Endothelial cell (in vitro differentiated cells): ENCODE results near the gene CYP46A1. TPM values are rescaled to one million over a fixed set of nuclear protein-coding genes. Genes with fewer than 3 reads are reported as not detected.

ENCODE experiments used
- DNase-seq: peaks from one replicate; pipeline ENCODE4 v3.0.0; 2021; ENCODE audit warnings: low spot score
- H3K27ac Mint-ChIP-seq: one replicate; pipeline ENCODE4 v1.8.0; 2021; ENCODE audit warnings: mixed read lengths, inconsistent platforms; ENCODE audit not compliant: unreplicated experiment
- H3K27me3 Mint-ChIP-seq: one replicate; pipeline ENCODE4 v1.8.0; 2021; ENCODE audit warnings: mild to moderate bottlenecking, moderate library complexity, mixed read lengths, inconsistent platforms; ENCODE audit not compliant: unreplicated experiment
- H3K36me3 Mint-ChIP-seq: one replicate; pipeline ENCODE4 v1.8.0; 2021; ENCODE audit warnings: mild to moderate bottlenecking, low read depth, mixed read lengths, inconsistent platforms; ENCODE audit not compliant: unreplicated experiment
- H3K4me1 Mint-ChIP-seq: one replicate; pipeline ENCODE4 v1.8.0; 2021; ENCODE audit warnings: mild to moderate bottlenecking, mixed read lengths, inconsistent platforms; ENCODE audit not compliant: unreplicated experiment
- H3K4me3 Mint-ChIP-seq: one replicate; pipeline ENCODE4 v1.8.0; 2021; ENCODE audit warnings: mild to moderate bottlenecking, mixed read lengths, inconsistent platforms; ENCODE audit not compliant: unreplicated experiment
- H3K9me3 Mint-ChIP-seq: one replicate; pipeline ENCODE4 v1.8.0; 2021; ENCODE audit warnings: mixed read lengths, inconsistent platforms; ENCODE audit not compliant: unreplicated experiment
- total RNA-seq: library from RNA; stranded (reverse); fragmentation: NEBNext Ultra II Directional; extraction: Animal tissue kit (Norgen Biotek cat#: 25700); gene quantifications from one replicate; pipeline ENCODE4 v1.2.1, GENCODE V29; 2021; ENCODE audit not compliant: unreplicated experiment
- TF ChIP-seq, protein P1 (sequence below): fragments of 200-600 bp; sonication (generic); IDR thresholded peaks from one replicate; pipeline ENCODE4 v1.5.0; 2021; ENCODE audit warnings: antibody characterized with exemption; ENCODE audit not compliant: unreplicated experiment

CYP46A1 gene
- total RNA-seq, 1 donor from 2014 or later: 5.2 TPM

DNA sequence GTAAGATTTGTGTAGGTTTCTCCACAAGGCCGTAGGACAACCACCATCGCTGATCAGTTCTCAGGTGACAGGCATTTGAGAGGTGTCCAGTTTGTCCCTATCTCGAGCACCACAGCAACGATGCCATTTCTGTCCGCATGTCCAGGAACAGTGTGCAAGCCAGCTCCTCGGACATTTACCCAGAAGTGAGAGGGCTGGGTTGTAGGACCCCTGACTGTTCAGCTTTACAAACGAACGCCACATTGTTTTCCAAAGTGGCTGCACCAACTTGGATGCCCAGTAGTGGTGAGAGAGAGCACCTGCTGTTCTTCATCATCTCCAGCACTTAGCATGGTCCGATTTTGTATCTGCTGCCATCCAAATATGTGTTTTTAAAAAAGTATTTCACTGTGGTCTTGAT lies 38.6 kb downstream of the CYP46A1 start:
- Mint-ChIP-seq H3K9me3 (no peaks in the 10 kb centered on the region), H3K4me3 (no peak overlapping the region), H3K27me3 (peaks cover 2% of the 10 kb centered on the region), H3K36me3 (peaks cover 3% of the 10 kb centered on the region), H3K4me1 (no peaks in the 10 kb centered on the region), H3K27ac (no peak overlapping the region)
- no peak for DNase-seq
- TF ChIP-seq, protein P1, sequence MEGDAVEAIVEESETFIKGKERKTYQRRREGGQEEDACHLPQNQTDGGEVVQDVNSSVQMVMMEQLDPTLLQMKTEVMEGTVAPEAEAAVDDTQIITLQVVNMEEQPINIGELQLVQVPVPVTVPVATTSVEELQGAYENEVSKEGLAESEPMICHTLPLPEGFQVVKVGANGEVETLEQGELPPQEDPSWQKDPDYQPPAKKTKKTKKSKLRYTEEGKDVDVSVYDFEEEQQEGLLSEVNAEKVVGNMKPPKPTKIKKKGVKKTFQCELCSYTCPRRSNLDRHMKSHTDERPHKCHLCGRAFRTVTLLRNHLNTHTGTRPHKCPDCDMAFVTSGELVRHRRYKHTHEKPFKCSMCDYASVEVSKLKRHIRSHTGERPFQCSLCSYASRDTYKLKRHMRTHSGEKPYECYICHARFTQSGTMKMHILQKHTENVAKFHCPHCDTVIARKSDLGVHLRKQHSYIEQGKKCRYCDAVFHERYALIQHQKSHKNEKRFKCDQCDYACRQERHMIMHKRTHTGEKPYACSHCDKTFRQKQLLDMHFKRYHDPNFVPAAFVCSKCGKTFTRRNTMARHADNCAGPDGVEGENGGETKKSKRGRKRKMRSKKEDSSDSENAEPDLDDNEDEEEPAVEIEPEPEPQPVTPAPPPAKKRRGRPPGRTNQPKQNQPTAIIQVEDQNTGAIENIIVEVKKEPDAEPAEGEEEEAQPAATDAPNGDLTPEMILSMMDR: no peak

DNA sequence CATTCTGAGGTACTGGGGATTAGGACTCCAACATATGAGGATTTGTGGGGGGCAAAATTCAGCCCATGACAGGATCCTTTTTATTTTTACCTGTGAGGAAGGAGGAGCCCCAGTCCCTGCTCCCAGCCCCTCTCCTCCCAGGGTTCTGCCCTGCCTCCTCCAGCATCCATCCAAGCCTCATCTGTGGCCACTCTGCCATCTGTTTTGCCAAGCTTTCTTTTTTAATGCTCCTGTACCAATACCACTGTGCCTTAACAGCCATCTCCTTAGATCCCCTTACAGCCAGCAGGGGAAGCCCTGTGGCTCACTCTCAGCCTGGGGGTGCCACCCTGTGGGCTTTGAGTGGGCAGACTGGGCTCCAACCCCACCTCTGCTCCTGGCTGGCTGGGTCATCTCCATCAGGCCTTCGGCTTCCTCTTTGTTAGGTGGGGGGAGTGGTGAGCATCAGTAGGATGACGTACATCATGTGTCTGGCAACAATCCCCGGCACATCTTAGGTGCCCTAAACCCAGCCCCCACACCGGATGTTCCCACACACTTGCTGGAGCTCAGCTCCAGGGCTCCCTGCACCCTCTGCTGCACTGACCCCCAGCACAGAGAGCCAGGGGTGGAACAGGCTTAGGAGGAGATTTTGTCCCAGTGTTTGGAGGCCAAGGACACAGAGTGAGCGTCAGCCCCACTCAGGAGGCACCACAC lies 40.2 kb downstream of the CYP46A1 start:
- Mint-ChIP-seq H3K27ac (no peak overlapping the region), H3K36me3 (no peaks in the 10 kb centered on the region), H3K9me3 (no peaks in the 10 kb centered on the region), H3K27me3 (peaks cover 7% of the 10 kb centered on the region), H3K4me3 (no peak overlapping the region), H3K4me1 (no peaks in the 10 kb centered on the region)
- TF ChIP-seq, protein P1: no peak
- DNase-seq: no peak

DNA sequence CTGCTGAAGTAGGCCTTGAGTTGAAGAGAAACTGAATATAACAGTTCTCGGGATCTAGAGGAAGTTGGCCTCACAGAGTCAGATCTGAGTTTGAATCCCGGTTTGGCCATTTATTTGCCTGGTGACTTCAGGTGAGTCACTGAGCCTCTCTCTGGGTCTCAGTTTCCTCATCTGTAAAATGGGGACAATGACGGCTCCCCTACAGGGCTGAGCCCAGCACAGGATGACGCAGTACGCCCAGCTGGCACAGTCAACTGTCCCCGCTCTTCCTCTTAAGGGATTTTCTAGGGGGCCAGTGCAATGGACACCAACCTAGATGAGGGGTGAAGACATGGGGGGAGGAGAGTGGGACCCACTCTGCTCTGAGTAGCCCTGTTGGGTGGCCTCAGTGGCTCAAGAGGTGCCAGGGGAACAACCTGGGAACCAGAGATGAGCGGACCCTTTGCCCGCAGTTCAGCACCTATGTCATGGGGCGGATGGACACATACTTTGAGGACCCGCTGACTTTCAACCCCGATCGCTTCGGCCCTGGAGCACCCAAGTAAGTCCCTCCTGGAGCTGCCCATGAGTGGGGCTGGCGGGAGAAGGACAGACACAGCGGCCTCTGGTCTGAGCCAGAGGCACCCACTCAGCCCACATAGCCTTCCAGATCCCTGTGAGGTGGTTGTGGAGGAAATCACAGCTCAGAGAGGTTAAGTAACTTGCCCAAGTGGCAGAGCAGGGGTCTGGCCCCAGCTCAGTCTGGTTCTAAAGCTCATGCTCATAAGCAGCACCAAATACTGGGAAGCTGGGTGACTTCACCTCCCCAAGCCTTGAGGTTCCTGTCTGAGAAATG lies 41.1 kb downstream of the CYP46A1 start:
- no peak overlapping the region for H3K27ac Mint-ChIP-seq
- no peak overlapping the region for H3K4me3 Mint-ChIP-seq
- TF ChIP-seq, protein P1: no peak
- H3K36me3 Mint-ChIP-seq: no peaks in the 10 kb centered on the region
- peaks cover 7% of the 10 kb centered on the region for H3K27me3 Mint-ChIP-seq
- no peaks in the 10 kb centered on the region for H3K4me1 Mint-ChIP-seq
- no peaks in the 10 kb centered on the region for H3K9me3 Mint-ChIP-seq
- no peak for DNase-seq

DNA sequence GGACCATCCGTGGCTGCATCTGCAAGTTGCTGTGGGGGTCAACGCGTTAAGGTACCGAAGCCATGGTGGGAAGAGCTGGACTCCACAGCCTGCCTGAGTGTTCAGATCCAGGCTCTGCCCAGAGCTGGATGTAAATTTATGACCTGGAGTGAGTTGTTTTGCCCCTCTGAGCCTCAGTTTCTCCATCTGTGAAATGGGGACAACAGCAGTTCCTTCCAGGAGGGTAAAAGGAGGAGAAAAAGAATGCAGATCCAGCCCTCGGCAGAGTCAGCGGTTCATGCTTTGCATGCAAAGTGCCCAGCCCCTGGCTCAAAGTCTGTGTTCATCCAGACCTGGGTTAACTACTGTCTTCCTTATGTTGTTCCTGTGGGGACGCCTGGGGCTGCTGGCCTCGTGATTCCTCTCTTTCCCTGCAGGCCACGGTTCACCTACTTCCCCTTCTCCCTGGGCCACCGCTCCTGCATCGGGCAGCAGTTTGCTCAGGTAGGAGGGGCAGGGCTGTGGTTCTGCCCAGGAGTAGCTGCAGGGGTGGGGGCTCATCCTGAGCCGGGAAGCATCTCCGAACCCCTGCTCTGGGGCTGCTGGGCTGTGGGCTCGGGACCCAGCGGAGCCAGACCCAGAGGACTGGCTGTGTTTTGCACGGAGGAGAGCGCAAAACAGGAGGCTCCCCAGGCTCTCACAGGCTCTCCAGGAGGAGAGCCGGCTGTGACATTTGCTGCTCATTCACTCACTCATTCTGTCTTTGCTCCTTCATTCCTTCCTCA lies 41.9 kb downstream of the CYP46A1 start:
- no peaks in the 10 kb centered on the region for H3K36me3 Mint-ChIP-seq
- no peak overlapping the region for H3K27ac Mint-ChIP-seq
- peaks cover 10% of the 10 kb centered on the region for H3K27me3 Mint-ChIP-seq
- no peaks in the 10 kb centered on the region for H3K9me3 Mint-ChIP-seq
- DNase-seq: no peak
- no peaks in the 10 kb centered on the region for H3K4me1 Mint-ChIP-seq
- no peak overlapping the region for H3K4me3 Mint-ChIP-seq
- TF ChIP-seq, protein P1: no peak
